ENCODE measurements around the gene IRX6.

The IRX6 gene

GRCh38 chr16:55323637-55324271 lies at the start of gene IRX6:
IRX6 (plus strand) TSS chr16:55324203; CDS start chr16:55325092, 889 bp downstream.
- H3K36me3 Mint-ChIP-seq, result no peaks in the 10 kb centered on the region
- ATAC-seq (no peak), DNase-seq (ENCODE audit: low spot score in 2 of 2) (no peak)
- H3K27ac Mint-ChIP-seq, result no peak within 1 kb of the TSS
- peaks cover 2% of the 10 kb centered on the region for H3K9me3 Mint-ChIP-seq
- peaks cover 10% of the 10 kb centered on the region for H3K4me1 Mint-ChIP-seq
- H3K4me3 Mint-ChIP-seq, result no peak within 1 kb of the TSS

- H3K4me3 Mint-ChIP-seq, result no peak overlapping the region
- H3K36me3 Mint-ChIP-seq, result no peaks in the 10 kb centered on the region
- ATAC-seq, result no peak
- H3K9me3 Mint-ChIP-seq, result peaks cover under 1% of the 10 kb centered on the region
- H3K27ac Mint-ChIP-seq, result no peak overlapping the region
- H3K4me1 Mint-ChIP-seq, result no peaks in the 10 kb centered on the region
- no peak for DNase-seq (ENCODE audit: low spot score in 2 of 2)
These were observed 49.6 kb upstream of the IRX6 start for GRCh38 chr16:55274391-55274790.

- no peak overlapping the region for H3K4me3 Mint-ChIP-seq
- no peak for ATAC-seq
- H3K9me3 Mint-ChIP-seq, result no peaks in the 10 kb centered on the region
- no peak overlapping the region for H3K27ac Mint-ChIP-seq
- no peak for DNase-seq (ENCODE audit: low spot score in 2 of 2)
- no peaks in the 10 kb centered on the region for H3K36me3 Mint-ChIP-seq
- no peaks in the 10 kb centered on the region for H3K4me1 Mint-ChIP-seq
These were observed 48.8 kb upstream of the IRX6 start for GRCh38 chr16:55275167-55275566.

DNA sequence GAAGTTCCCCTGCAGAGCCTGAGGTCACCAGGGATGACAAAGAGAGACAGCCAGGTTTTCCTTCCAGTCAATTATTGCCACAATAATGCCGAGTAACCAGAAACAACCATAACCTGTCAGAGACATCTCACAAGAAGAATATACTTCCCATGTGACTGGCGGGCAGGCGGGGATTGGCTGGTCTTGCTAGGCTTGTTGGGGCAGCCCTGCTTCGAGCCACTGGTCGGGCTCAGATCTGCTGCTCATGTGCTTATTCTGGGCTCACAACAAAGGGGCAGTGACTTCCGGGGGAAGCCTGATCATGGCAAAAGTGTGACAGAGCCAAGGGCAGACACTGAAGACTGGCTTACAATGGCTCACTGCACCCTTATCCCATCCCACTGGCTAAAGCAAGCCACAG lies 48.1 kb upstream of the IRX6 start:
- ATAC-seq (no peak), DNase-seq (ENCODE audit: low spot score in 2 of 2) (no peak)
- Mint-ChIP-seq H3K4me1 (no peaks in the 10 kb centered on the region), H3K9me3 (no peaks in the 10 kb centered on the region), H3K4me3 (no peak overlapping the region), H3K36me3 (no peaks in the 10 kb centered on the region), H3K27ac (no peak overlapping the region)

DNA sequence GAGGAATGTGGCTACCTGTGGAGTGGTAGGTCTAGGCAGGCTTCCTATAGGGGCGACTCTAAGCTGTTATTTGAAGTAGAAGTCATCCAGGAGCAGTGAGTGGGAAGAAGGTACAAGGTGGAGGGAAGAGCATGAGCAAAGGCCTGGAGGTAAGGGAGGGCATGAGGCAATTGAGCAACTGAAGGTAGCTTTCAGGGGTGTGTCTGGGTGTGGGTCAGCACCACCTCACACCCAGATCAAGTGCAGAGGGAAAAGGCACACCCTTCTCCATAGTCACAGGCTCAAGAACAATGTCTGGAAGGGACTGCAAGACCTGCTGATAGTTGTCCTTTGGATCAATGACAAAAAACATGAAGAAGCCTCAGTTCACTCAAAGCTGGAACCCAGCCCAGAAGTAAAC lies 46.5 kb upstream of the IRX6 start:
- DNase-seq (ENCODE audit: low spot score in 2 of 2), result no peak
- H3K36me3 Mint-ChIP-seq, result no peaks in the 10 kb centered on the region
- H3K9me3 Mint-ChIP-seq, result no peaks in the 10 kb centered on the region
- no peak overlapping the region for H3K4me3 Mint-ChIP-seq
- H3K4me1 Mint-ChIP-seq, result no peaks in the 10 kb centered on the region
- ATAC-seq, result no peak
- H3K27ac Mint-ChIP-seq, result no peak overlapping the region

DNA sequence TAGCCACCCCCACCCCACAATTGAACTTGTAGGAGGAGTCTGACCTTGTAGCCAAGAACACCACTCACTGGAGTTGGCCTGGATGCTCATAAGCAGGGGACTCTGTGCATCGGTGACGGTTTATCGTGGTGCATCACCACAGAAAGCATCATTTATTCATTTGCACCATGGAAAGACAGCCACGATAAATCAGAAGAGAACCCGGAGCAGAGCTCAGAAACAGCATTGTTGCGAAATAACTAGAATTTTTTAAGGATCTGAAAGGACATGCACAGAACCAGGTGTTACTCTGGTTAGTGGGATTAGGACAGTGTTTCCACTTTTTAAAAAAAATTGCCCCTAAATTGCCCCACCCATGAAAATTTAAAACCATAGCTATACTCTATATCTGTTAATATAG lies 44.4 kb upstream of the IRX6 start:
- H3K4me3 Mint-ChIP-seq, result no peak overlapping the region
- H3K4me1 Mint-ChIP-seq, result no peaks in the 10 kb centered on the region
- DNase-seq (ENCODE audit: low spot score in 2 of 2) (no peak), ATAC-seq (no peak)
- H3K27ac Mint-ChIP-seq, result no peak overlapping the region
- H3K36me3 Mint-ChIP-seq, result no peaks in the 10 kb centered on the region
- H3K9me3 Mint-ChIP-seq, result no peaks in the 10 kb centered on the region

GRCh38 chr16:55280587-55280986 lies 43.4 kb upstream of the IRX6 start:
- Mint-ChIP-seq H3K27ac (no peak overlapping the region), H3K36me3 (no peaks in the 10 kb centered on the region), H3K4me3 (no peak overlapping the region), H3K4me1 (no peaks in the 10 kb centered on the region), H3K9me3 (no peaks in the 10 kb centered on the region)
- DNase-seq (ENCODE audit: low spot score in 2 of 2), result no peak
- ATAC-seq, result no peak

- DNase-seq (ENCODE audit: low spot score in 2 of 2) (no peak), ATAC-seq (no peak)
- Mint-ChIP-seq H3K36me3 (no peaks in the 10 kb centered on the region), H3K9me3 (peaks cover 3% of the 10 kb centered on the region), H3K4me3 (no peak overlapping the region), H3K27ac (no peak overlapping the region), H3K4me1 (no peaks in the 10 kb centered on the region)
These were observed 41.6 kb upstream of the IRX6 start for GRCh38 chr16:55282441-55282840.

- ATAC-seq (no peak), DNase-seq (ENCODE audit: low spot score in 2 of 2) (no peak)
- H3K9me3 Mint-ChIP-seq, result peaks cover 6% of the 10 kb centered on the region
- H3K4me1 Mint-ChIP-seq, result no peaks in the 10 kb centered on the region
- H3K36me3 Mint-ChIP-seq, result no peaks in the 10 kb centered on the region
- H3K4me3 Mint-ChIP-seq, result no peak overlapping the region
- H3K27ac Mint-ChIP-seq, result no peak overlapping the region
These were observed 39.9 kb upstream of the IRX6 start for GRCh38 chr16:55283812-55284717.

GRCh38 chr16:55284718-55285099 lies 39.3 kb upstream of the IRX6 start:
- Mint-ChIP-seq H3K4me3 (no peak overlapping the region), H3K9me3 (peaks cover 6% of the 10 kb centered on the region), H3K27ac (no peak overlapping the region), H3K4me1 (no peaks in the 10 kb centered on the region), H3K36me3 (no peaks in the 10 kb centered on the region)
- DNase-seq (ENCODE audit: low spot score in 2 of 2) (no peak), ATAC-seq (no peak)

DNA sequence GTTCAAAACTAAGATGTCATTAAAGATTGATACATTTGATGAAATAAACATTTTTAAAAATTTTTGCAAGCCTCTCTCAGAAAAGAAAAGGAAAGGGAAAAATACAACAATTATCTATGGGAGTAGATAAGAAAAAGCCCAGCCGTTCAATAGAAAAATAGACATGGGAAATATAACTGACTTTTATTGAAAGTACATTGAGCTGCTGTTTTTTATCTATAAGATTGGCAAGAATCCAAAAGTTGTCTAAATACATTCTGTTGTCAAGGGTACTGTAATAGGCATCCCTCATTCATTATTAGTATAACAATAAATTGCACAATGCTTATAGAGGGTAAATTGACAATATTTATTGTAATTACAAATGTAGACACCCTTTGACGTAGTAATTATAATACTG lies 38.4 kb upstream of the IRX6 start:
- H3K27ac Mint-ChIP-seq, result no peak overlapping the region
- H3K4me3 Mint-ChIP-seq, result no peak overlapping the region
- ATAC-seq, result no peak
- no peaks in the 10 kb centered on the region for H3K4me1 Mint-ChIP-seq
- no peaks in the 10 kb centered on the region for H3K36me3 Mint-ChIP-seq
- H3K9me3 Mint-ChIP-seq, result peaks cover 6% of the 10 kb centered on the region
- no peak for DNase-seq (ENCODE audit: low spot score in 2 of 2)

DNA sequence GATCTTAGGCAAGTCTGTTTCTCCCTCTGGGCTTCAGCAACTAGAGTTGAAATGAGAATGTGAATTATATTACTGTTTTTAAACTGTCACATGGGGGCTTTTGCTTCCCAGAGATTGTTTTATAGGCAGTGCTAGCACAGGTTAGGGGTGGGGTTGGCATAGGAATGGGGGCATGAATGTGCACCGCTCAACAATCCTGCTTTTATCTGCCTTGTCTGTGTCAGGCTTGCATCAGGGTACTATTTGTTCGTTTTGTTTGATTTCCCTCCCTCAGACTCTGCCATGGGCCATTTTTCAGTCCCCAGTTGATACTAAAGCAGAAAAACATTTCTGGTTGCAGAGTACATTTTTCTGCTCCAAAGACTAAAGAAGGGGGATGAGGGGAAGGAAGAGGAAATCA lies 34.6 kb upstream of the IRX6 start:
- Mint-ChIP-seq H3K4me1 (no peaks in the 10 kb centered on the region), H3K27ac (no peak overlapping the region)

DNA sequence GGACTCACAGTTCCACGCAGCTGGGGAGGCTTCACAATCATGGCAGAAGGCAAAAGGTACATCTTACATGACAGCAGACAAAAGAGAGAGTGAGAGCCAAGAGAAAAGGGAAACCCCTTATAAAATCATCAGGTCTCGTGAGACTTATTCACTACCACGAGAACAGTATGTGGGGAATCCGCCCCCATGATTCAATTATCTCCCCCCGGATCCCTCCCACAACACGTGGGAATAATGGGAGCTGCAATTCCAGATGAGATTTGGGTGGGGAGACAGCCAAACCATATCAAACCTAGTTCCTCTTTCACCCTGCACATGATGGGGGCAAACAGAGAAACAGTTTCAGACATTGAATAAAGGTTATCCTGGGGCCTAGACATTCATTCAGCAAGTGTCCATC lies 32.2 kb upstream of the IRX6 start:
- H3K27ac Mint-ChIP-seq, result no peak overlapping the region
- H3K4me1 Mint-ChIP-seq, result no peaks in the 10 kb centered on the region
- H3K36me3 Mint-ChIP-seq, result no peaks in the 10 kb centered on the region
- DNase-seq (ENCODE audit: low spot score in 2 of 2) (no peak), ATAC-seq (no peak)
- H3K4me3 Mint-ChIP-seq, result no peak overlapping the region
- H3K9me3 Mint-ChIP-seq, result peaks cover 6% of the 10 kb centered on the region

More for the DNA sequence above, 34.6 kb upstream of the IRX6 start:
- peaks cover 6% of the 10 kb centered on the region for H3K9me3 Mint-ChIP-seq
- no peaks in the 10 kb centered on the region for H3K36me3 Mint-ChIP-seq
- ATAC-seq (no peak), DNase-seq (ENCODE audit: low spot score in 2 of 2) (no peak)
- H3K4me3 Mint-ChIP-seq, result no peak overlapping the region

- Mint-ChIP-seq H3K4me3 (no peak overlapping the region), H3K27ac (no peak overlapping the region), H3K4me1 (no peaks in the 10 kb centered on the region), H3K36me3 (no peaks in the 10 kb centered on the region), H3K9me3 (peaks cover 4% of the 10 kb centered on the region)
- DNase-seq (ENCODE audit: low spot score in 2 of 2) (no peak), ATAC-seq (no peak)
These were observed 31.5 kb upstream of the IRX6 start for GRCh38 chr16:55292491-55292890.

DNA sequence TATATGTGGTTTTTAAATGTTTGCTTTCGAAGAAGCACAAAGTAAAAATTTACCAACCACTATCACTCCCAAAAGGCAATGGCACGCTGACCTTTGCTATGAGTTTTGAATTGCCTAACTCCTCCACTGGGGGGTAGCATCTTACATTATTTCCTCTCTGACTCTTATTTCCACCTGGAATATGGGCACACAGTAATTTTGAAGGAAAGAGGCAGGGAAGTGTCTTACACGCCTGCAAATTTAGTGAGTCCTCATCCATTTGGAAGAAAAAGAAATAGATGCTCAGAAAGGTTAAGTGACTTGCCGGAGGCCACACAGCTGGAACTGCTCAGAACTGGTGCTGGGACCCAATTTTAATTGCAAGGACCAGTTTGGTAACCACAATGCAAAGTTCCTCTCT lies 29.9 kb upstream of the IRX6 start:
- no peaks in the 10 kb centered on the region for H3K36me3 Mint-ChIP-seq
- H3K4me1 Mint-ChIP-seq, result no peaks in the 10 kb centered on the region
- H3K27ac Mint-ChIP-seq, result no peak overlapping the region
- DNase-seq (ENCODE audit: low spot score in 2 of 2) (no peak), ATAC-seq (no peak)
- H3K9me3 Mint-ChIP-seq, result peaks cover 3% of the 10 kb centered on the region
- H3K4me3 Mint-ChIP-seq, result no peak overlapping the region

DNA sequence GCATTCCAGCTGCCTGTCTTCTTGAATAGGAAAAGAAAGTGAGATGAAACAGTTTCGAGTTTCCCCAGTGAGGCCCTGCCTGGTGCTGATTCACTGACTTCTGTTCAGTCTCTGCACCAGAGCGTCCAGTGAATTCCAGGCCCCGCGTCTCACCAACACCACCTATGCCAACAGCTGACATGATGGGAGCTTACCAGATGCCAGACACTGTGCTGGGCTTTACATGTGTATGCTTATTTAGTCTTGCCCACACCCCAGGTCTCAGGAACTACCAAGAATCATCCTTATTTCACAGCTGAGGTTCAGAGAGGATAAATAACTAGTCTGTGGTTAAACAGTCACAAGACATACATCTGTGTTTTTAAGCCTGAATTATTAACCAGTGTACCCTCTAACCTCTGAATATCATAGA lies 29.1 kb upstream of the IRX6 start:
- no peak overlapping the region for H3K27ac Mint-ChIP-seq
- H3K4me3 Mint-ChIP-seq, result no peak overlapping the region
- no peaks in the 10 kb centered on the region for H3K36me3 Mint-ChIP-seq
- no peak for DNase-seq (ENCODE audit: low spot score in 2 of 2)
- peaks cover 3% of the 10 kb centered on the region for H3K9me3 Mint-ChIP-seq
- H3K4me1 Mint-ChIP-seq, result no peaks in the 10 kb centered on the region
- no peak for ATAC-seq
